GM18858 (cell line): ENCODE data around the gene KIAA0513.

ENCODE experiments used
- ATAC-seq: cut with Tn5 transposase; IDR thresholded peaks from one replicate; pipeline ENCODE4 v1.9.1; 2021; ENCODE audit not compliant: unreplicated experiment

Gene KIAA0513

GRCh38 chr16:85027349-85027957 is at the start of gene KIAA0513:
KIAA0513 (plus strand) TSS chr16:85027795; CDS start chr16:85067072, 39,277 bp downstream.
- peak; percentile 57 for ATAC-seq

- no peak for ATAC-seq
Measured at GRCh38 chr16:84979516-84979915, 48.1 kb upstream of the KIAA0513 start.

- ATAC-seq, result no peak
Measured at GRCh38 chr16:84982434-84982833, 45.2 kb upstream of the KIAA0513 start.

GRCh38 chr16:84985079-84986065 is 42.2 kb upstream of the KIAA0513 start:
- ATAC-seq, result no peak

GRCh38 chr16:84986102-84986501 is 41.5 kb upstream of the KIAA0513 start:
- no peak for ATAC-seq

GRCh38 chr16:84986879-84987278 is 40.7 kb upstream of the KIAA0513 start:
- ATAC-seq, result no peak

- ATAC-seq, result no peak
Measured at GRCh38 chr16:84988328-84989080, 39.1 kb upstream of the KIAA0513 start.

GRCh38 chr16:84989749-84990620 is 37.6 kb upstream of the KIAA0513 start:
- no peak for ATAC-seq

GRCh38 chr16:84990782-84991181 is 36.8 kb upstream of the KIAA0513 start:
- no peak for ATAC-seq

- ATAC-seq, result no peak
Measured at GRCh38 chr16:84992717-84993075, 34.9 kb upstream of the KIAA0513 start.

GRCh38 chr16:84993926-84994325 is 33.7 kb upstream of the KIAA0513 start:
- ATAC-seq, result no peak

GRCh38 chr16:84995663-84996062 is 31.9 kb upstream of the KIAA0513 start:
- no peak for ATAC-seq

GRCh38 chr16:84996365-84996764 is 31.2 kb upstream of the KIAA0513 start:
- no peak for ATAC-seq

GRCh38 chr16:84999200-84999599 is 28.4 kb upstream of the KIAA0513 start:
- ATAC-seq, result no peak

GRCh38 chr16:84999857-85000480 is 27.6 kb upstream of the KIAA0513 start:
- no peak for ATAC-seq

GRCh38 chr16:85002099-85002541 is 25.5 kb upstream of the KIAA0513 start:
- ATAC-seq, result no peak

GRCh38 chr16:85002608-85003007 is 25.0 kb upstream of the KIAA0513 start:
- no peak for ATAC-seq

- ATAC-seq, result no peak
Measured at GRCh38 chr16:85003076-85003475, 24.5 kb upstream of the KIAA0513 start.

GRCh38 chr16:85003725-85004586 is 23.6 kb upstream of the KIAA0513 start:
- ATAC-seq, result no peak
